Keratinocyte (primary cell): ENCODE data around the gene RDX. TPM values are rescaled to one million over a fixed set of nuclear protein-coding genes. Genes with fewer than 3 reads are reported as not detected.

Experiments used
- DNase-seq: peaks from one replicate; pipeline ENCODE4 v3.0.0-alpha.2; 2011; ENCODE audit warnings: low read depth, missing footprints, low spot score
- FAIRE-seq: peaks from 2 replicates; lab custom pipeline; 2011; peaks lifted over from hg19 to GRCh38; lab: Jason Lieb, UNC
- H2AFZ ChIP-seq: 2 replicates; pipeline ENCODE4 v1.6.0; 2012; ENCODE audit warnings: low read length, control low read depth, inconsistent platforms; ENCODE audit not compliant: control insufficient read depth
- H3K27ac ChIP-seq: 2 replicates; pipeline ENCODE4 v1.5.1; 2011; ENCODE audit warnings: low read length; ENCODE audit not compliant: control insufficient read depth, insufficient read depth
- H3K27me3 ChIP-seq: 3 replicates; pipeline ENCODE4 v1.6.0; 2011; ENCODE audit warnings: low read length; ENCODE audit not compliant: control insufficient read depth, insufficient read depth; ENCODE audit errors: extremely low read depth
- H3K36me3 ChIP-seq, 2 experiments: 2 replicates in 1 of 2; 3 replicates in 1 of 2; pipeline ENCODE4 v1.5.1; 2011; ENCODE audit warnings: low read length in 2 of 2, mild to moderate bottlenecking in 1 of 2; ENCODE audit not compliant: control insufficient read depth in 2 of 2, insufficient read depth in 2 of 2; ENCODE audit errors: extremely low read depth in 1 of 2
- H3K4me1 ChIP-seq: 3 replicates; pipeline ENCODE4 v1.5.1; 2011; ENCODE audit warnings: low read length; ENCODE audit not compliant: control insufficient read depth, insufficient read depth; ENCODE audit errors: extremely low read depth
- H3K4me2 ChIP-seq: 3 replicates; pipeline ENCODE4 v1.6.0; 2011; ENCODE audit warnings: low read depth, low read length; ENCODE audit not compliant: control insufficient read depth, insufficient read depth; ENCODE audit errors: extremely low read depth
- H3K4me3 ChIP-seq, 3 experiments: fragments of 200-600 bp in 1 of 3; sonication (generic) in 1 of 3; 2 replicates in 2 of 3; 3 replicates in 1 of 3; pipeline ENCODE4 v1.5.1; 2011 to 2016; ENCODE audit warnings: low read length in 3 of 3, mild to moderate bottlenecking in 3 of 3, control low read depth in 2 of 3, inconsistent platforms in 1 of 3, low read depth in 1 of 3, mixed read lengths in 1 of 3, mixed run types in 1 of 3, moderate library complexity in 1 of 3; ENCODE audit not compliant: control insufficient read depth in 2 of 3, insufficient read depth in 2 of 3; ENCODE audit errors: extremely low read depth in 1 of 3
- H3K79me2 ChIP-seq: 2 replicates; pipeline ENCODE4 v1.6.0; 2012; ENCODE audit warnings: low read length; ENCODE audit not compliant: control insufficient read depth, insufficient read depth
- H3K9ac ChIP-seq: 3 replicates; pipeline ENCODE4 v1.6.0; 2011; ENCODE audit warnings: low read length; ENCODE audit not compliant: control insufficient read depth, insufficient read depth; ENCODE audit errors: extremely low read depth
- H3K9me1 ChIP-seq: 3 replicates; pipeline ENCODE4 v1.6.0; 2011; ENCODE audit warnings: low read length; ENCODE audit not compliant: control insufficient read depth, insufficient read depth; ENCODE audit errors: extremely low read depth
- H3K9me3 ChIP-seq: 2 replicates; pipeline ENCODE4 v1.5.1; 2012; ENCODE audit warnings: low read depth, low read length; ENCODE audit not compliant: control insufficient read depth
- H4K20me1 ChIP-seq: 3 replicates; pipeline ENCODE4 v1.6.0; 2011; ENCODE audit warnings: low read length; ENCODE audit not compliant: control insufficient read depth, insufficient read depth; ENCODE audit errors: extremely low read depth
- CTCF ChIP-seq, 3 experiments: IDR thresholded peaks in 1 of 3; conservative IDR thresholded peaks in 1 of 3; optimal IDR thresholded peaks in 1 of 3; 2 replicates in 2 of 3; 3 replicates in 1 of 3; pipeline versions ENCODE3 to v1.5.1; 2011; ENCODE audit warnings: low read length in 3 of 3, mild to moderate bottlenecking in 3 of 3, moderate library complexity in 2 of 3, control low read depth in 1 of 3, inconsistent platforms in 1 of 3; ENCODE audit not compliant: insufficient read depth in 2 of 3; ENCODE audit errors: extremely low read depth in 1 of 3
- EZH2 ChIP-seq: IDR thresholded peaks from one replicate; pipeline ENCODE4 v1.6.1; 2012; ENCODE audit warnings: inconsistent platforms, mild to moderate bottlenecking, low read length, moderate library complexity
- dilution Hi-C: fragments of 300-500 bp; cut with MboI; formaldehyde crosslinking; loops from one replicate; pipeline ENCODE4 v1.7.0; 2020; ENCODE audit warnings: low sequenced_read_pairs; ENCODE audit not compliant: extremely low pct_ligation_motif_present
- polyA plus RNA-seq, 5 experiments: library from polyadenylated mRNA; depleted of rRNA in 3 of 5; stranded (reverse) in 3 of 5; stranded (forward) in 1 of 5; unstranded in 1 of 5; fragments of >200 nt; gene quantifications; 1 replicate in 1 of 5; 2 replicates in 3 of 5; 3 replicates in 1 of 5; pipeline versions ENCODE4 v1.2.1 to v1.2.3, GENCODE V29; 2011 to 2012; ENCODE audit warnings: missing spikeins in 2 of 5, low read depth in 1 of 5, low replicate concordance in 1 of 5

RDX gene
- polyA plus RNA-seq, 1 donor (not counting 4 experiments of a cell fraction or from before 2014, with no cell fraction given), result 85.4 TPM

GRCh38 chr11:110184456-110184855, 112.0 kb downstream of the RDX start:
- Histone ChIP-seq H3K9me1 (no peaks in the 10 kb centered on the region), H2AFZ (no peak overlapping the region), H3K9ac (no peak overlapping the region), H3K4me2 (peak overlapping the region; percentile 55), H3K27me3 (no peaks in the 10 kb centered on the region), H3K4me1 (peaks cover 42% of the 10 kb centered on the region), H3K4me3 (no peak overlapping the region), H3K79me2 (no peaks in the 10 kb centered on the region), H3K9me3 (no peaks in the 10 kb centered on the region), H3K36me3 (no peaks in the 10 kb centered on the region), H4K20me1 (no peaks in the 10 kb centered on the region), H3K27ac (peak overlapping the region; percentile 29)
- dilution Hi-C loops, result no loop called here
- no peak for DNase-seq
- TF ChIP-seq EZH2, result no peak
- no peak for TF ChIP-seq CTCF (optimal IDR thresholded peaks at IDR 0.05 in 1 of 3, IDR thresholded peaks at IDR 0.05 in 1 of 3, conservative IDR thresholded peaks at IDR 0.05 in 1 of 3; ENCODE audit: extremely low read depth in 1 of 3, insufficient read depth in 2 of 3, low read length in 3 of 3)
- no peak for FAIRE-seq

GRCh38 chr11:110182886-110183285, 113.5 kb downstream of the RDX start:
- DNase-seq (peak; percentile 52), FAIRE-seq (peak; percentile 75)
- dilution Hi-C loops, result no loop called here
- peaks cover 42% of the 10 kb centered on the region for H3K4me1 ChIP-seq
- H3K4me2 ChIP-seq, result peak overlapping the region; percentile 20
- no peaks in the 10 kb centered on the region for H3K36me3 ChIP-seq
- no peaks in the 10 kb centered on the region for H3K79me2 ChIP-seq
- no peak overlapping the region for H3K27ac ChIP-seq
- H3K9me3 ChIP-seq, result no peaks in the 10 kb centered on the region
- TF ChIP-seq EZH2, result no peak
- no peak for TF ChIP-seq CTCF (optimal IDR thresholded peaks at IDR 0.05 in 1 of 3, IDR thresholded peaks at IDR 0.05 in 1 of 3, conservative IDR thresholded peaks at IDR 0.05 in 1 of 3; ENCODE audit: extremely low read depth in 1 of 3, insufficient read depth in 2 of 3, low read length in 3 of 3)
- H4K20me1 ChIP-seq, result no peaks in the 10 kb centered on the region
- H3K4me3 ChIP-seq, result no peak overlapping the region
- H2AFZ ChIP-seq, result no peak overlapping the region
- no peak overlapping the region for H3K9ac ChIP-seq
- H3K27me3 ChIP-seq, result no peaks in the 10 kb centered on the region
- H3K9me1 ChIP-seq, result no peaks in the 10 kb centered on the region
